H1 (cell line): ENCODE measurements around the gene ABCG1. TPM values are rescaled to one million over a fixed set of nuclear protein-coding genes. Genes with fewer than 3 reads are reported as not detected.

Source experiments
- CTCF ChIA-PET: fragments of 300-600 bp; sonication (Branson Sonifier 250); formaldehyde crosslinking; loops from one replicate; lab custom pipeline; 2021; ENCODE audit not compliant: partially characterized antibody; lab: Charles Lee
- POLR2A ChIA-PET: fragments of 300-600 bp; sonication (Branson Sonifier 250); formaldehyde crosslinking; loops from one replicate; lab custom pipeline; 2021; ENCODE audit warnings: inconsistent platforms; ENCODE audit not compliant: partially characterized antibody; lab: Charles Lee
- DNase-seq, 2 experiments: peaks; one replicate each; pipeline versions ENCODE4 v3.0.0 to v3.0.0-alpha.2; 2010 to 2022; ENCODE audit warnings: low spot score in 2 of 2, low read depth in 1 of 2, mixed read lengths in 1 of 2
- FAIRE-seq: peaks from 2 replicates; lab custom pipeline; 2011; peaks lifted over from hg19 to GRCh38; lab: Jason Lieb, UNC
- H2AFZ ChIP-seq: 2 replicates; pipeline ENCODE4 v1.8.1; 2012; ENCODE audit warnings: low read length, inconsistent platforms
- H2AK5ac ChIP-seq: 2 replicates; pipeline ENCODE4 v1.6.1; 2013; ENCODE audit warnings: low read depth, low read length
- H2BK120ac ChIP-seq: replicated peaks from 2 replicates; pipeline ENCODE3; 2013; ENCODE audit warnings: low read depth, low read length, inconsistent platforms
- H2BK12ac ChIP-seq: 2 replicates; pipeline ENCODE4 v1.6.1; 2013; ENCODE audit warnings: low read depth, low read length
- H2BK15ac ChIP-seq: 2 replicates; pipeline ENCODE4 v1.6.1; 2013; ENCODE audit warnings: low read length
- H2BK20ac ChIP-seq: 2 replicates; pipeline ENCODE4 v1.6.1; 2013; ENCODE audit warnings: low read length
- H2BK5ac ChIP-seq: 2 replicates; pipeline ENCODE4 v1.6.1; 2013; ENCODE audit warnings: low read depth, low read length
- H3K14ac ChIP-seq: 2 replicates; pipeline ENCODE4 v1.6.1; 2013; ENCODE audit warnings: inconsistent platforms; ENCODE audit not compliant: insufficient read length
- H3K18ac ChIP-seq: 2 replicates; pipeline ENCODE4 v1.6.1; 2013; ENCODE audit warnings: low read length; ENCODE audit errors: extremely low read depth
- H3K23ac ChIP-seq: 2 replicates; pipeline ENCODE4 v1.6.1; 2013; ENCODE audit warnings: inconsistent platforms; ENCODE audit not compliant: insufficient read length
- H3K23me2 ChIP-seq: 2 replicates; pipeline ENCODE4 v1.6.1; 2013; ENCODE audit warnings: low read depth, low read length
- H3K27ac ChIP-seq: 2 replicates; pipeline ENCODE4 v1.6.1; 2011; ENCODE audit warnings: low read depth, low read length, inconsistent platforms
- H3K27me3 ChIP-seq, 4 experiments: replicated peaks in 1 of 4; 1 replicate in 1 of 4; 2 replicates in 3 of 4; pipeline versions ENCODE4 v1.6.1 to v1.8.1; 2011 to 2013; ENCODE audit warnings: low read length in 3 of 4, mild to moderate bottlenecking in 3 of 4, inconsistent platforms in 2 of 4, mixed read lengths in 2 of 4, moderate library complexity in 1 of 4; ENCODE audit not compliant: control insufficient read depth in 3 of 4, insufficient read depth in 3 of 4; ENCODE audit errors: extremely low read depth in 1 of 4
- H3K36me3 ChIP-seq, 4 experiments: 2 replicates each; pipeline versions ENCODE4 v1.6.1 to v1.8.1; 2011 to 2013; ENCODE audit warnings: mild to moderate bottlenecking in 4 of 4, low read length in 3 of 4, moderate library complexity in 2 of 4, control low read depth in 1 of 4, inconsistent platforms in 1 of 4; ENCODE audit not compliant: insufficient read depth in 4 of 4, control insufficient read depth in 2 of 4
- H3K4ac ChIP-seq: replicated peaks from 2 replicates; pipeline ENCODE3; 2013; ENCODE audit warnings: low read length, low read depth, mixed read lengths, inconsistent platforms; ENCODE audit not compliant: insufficient read length
- H3K4me1 ChIP-seq, 4 experiments: replicated peaks in 1 of 4; 1 replicate in 1 of 4; 2 replicates in 3 of 4; pipeline versions ENCODE4 v1.6.1 to v1.8.1; 2011 to 2013; ENCODE audit warnings: low read length in 3 of 4, inconsistent platforms in 2 of 4, mixed read lengths in 1 of 4; ENCODE audit not compliant: insufficient read depth in 4 of 4, control insufficient read depth in 3 of 4
- H3K4me2 ChIP-seq, 2 experiments: 2 replicates each; pipeline versions ENCODE4 v1.6.1 to v1.8.1; 2011 to 2013; ENCODE audit warnings: low read depth in 2 of 2, low read length in 2 of 2, control low read depth in 1 of 2, inconsistent platforms in 1 of 2, mild to moderate bottlenecking in 1 of 2; ENCODE audit not compliant: insufficient read depth in 1 of 2
- H3K4me3 ChIP-seq, 4 experiments: fragments of 200-600, 300-600 bp in 1 of 4; sonication (generic), shearing (Covaris generic), sonication (Bioruptor Twin) in 1 of 4; 2 replicates each; pipeline versions ENCODE4 v1.5.1 to v1.8.1; 2011 to 2016; ENCODE audit warnings: low read length in 4 of 4, low read depth in 3 of 4, control low read depth in 2 of 4, inconsistent platforms in 2 of 4, mild to moderate bottlenecking in 2 of 4, mixed read lengths in 1 of 4, moderate library complexity in 1 of 4; ENCODE audit not compliant: insufficient read depth in 2 of 4; ENCODE audit errors: extremely low read depth in 1 of 4
- H3K56ac ChIP-seq: replicated peaks from 2 replicates; pipeline ENCODE3; 2013; ENCODE audit warnings: low read depth, mild to moderate bottlenecking, mixed read lengths, low read length, inconsistent platforms; ENCODE audit not compliant: insufficient read length
- H3K79me1 ChIP-seq: 2 replicates; pipeline ENCODE4 v1.6.1; 2013; ENCODE audit warnings: low read depth, low read length, control low read depth
- H3K79me2 ChIP-seq, 2 experiments: 2 replicates each; pipeline versions ENCODE4 v1.6.1 to v1.8.1; 2012 to 2013; ENCODE audit warnings: low read length in 2 of 2, mild to moderate bottlenecking in 2 of 2, inconsistent platforms in 1 of 2; ENCODE audit not compliant: insufficient read depth in 2 of 2, control insufficient read depth in 1 of 2
- H3K9ac ChIP-seq, 4 experiments: replicated peaks in 1 of 4; 1 replicate in 1 of 4; 2 replicates in 3 of 4; pipeline versions ENCODE4 v1.6.1 to v1.8.1; 2011 to 2013; ENCODE audit warnings: low read depth in 3 of 4, low read length in 3 of 4, control low read depth in 2 of 4, mild to moderate bottlenecking in 2 of 4, moderate library complexity in 2 of 4, inconsistent platforms in 1 of 4; ENCODE audit errors: extremely low read depth in 1 of 4
- H3K9me3 ChIP-seq, 2 experiments: 2 replicates each; pipeline versions ENCODE4 v1.6.1 to v1.8.1; 2012 to 2013; ENCODE audit warnings: mild to moderate bottlenecking in 2 of 2, moderate library complexity in 2 of 2, control low read depth in 1 of 2, inconsistent platforms in 1 of 2, low read depth in 1 of 2, low read length in 1 of 2, mixed read lengths in 1 of 2; ENCODE audit not compliant: insufficient read depth in 2 of 2
- H4K20me1 ChIP-seq, 2 experiments: replicated peaks in 1 of 2; 2 replicates each; pipeline versions ENCODE3 to v1.8.1; 2011 to 2013; ENCODE audit warnings: inconsistent platforms in 2 of 2, low read length in 2 of 2, mild to moderate bottlenecking in 1 of 2; ENCODE audit not compliant: insufficient read depth in 2 of 2, control insufficient read depth in 1 of 2
- H4K5ac ChIP-seq: 2 replicates; pipeline ENCODE4 v1.6.1; 2013; ENCODE audit warnings: low read length, low read depth, mixed read lengths, inconsistent platforms; ENCODE audit not compliant: insufficient read length
- H4K8ac ChIP-seq: 2 replicates; pipeline ENCODE4 v1.8.0; 2013; ENCODE audit warnings: mild to moderate bottlenecking, moderate library complexity, low read length, inconsistent platforms; ENCODE audit not compliant: insufficient read depth; ENCODE audit errors: extremely low read depth
- H4K91ac ChIP-seq: replicated peaks from 2 replicates; pipeline ENCODE3; 2013; ENCODE audit warnings: low read length, mixed read lengths, inconsistent platforms; ENCODE audit not compliant: insufficient read length
- BACH1 ChIP-seq: IDR thresholded peaks from 2 replicates; pipeline ENCODE4 v1.6.1; 2012; ENCODE audit warnings: low read length, improper control_type of control experiment
- JUN ChIP-seq: IDR thresholded peaks from 2 replicates; pipeline ENCODE4 v1.6.1; 2011; ENCODE audit warnings: low read depth, mild to moderate bottlenecking, improper control_type of control experiment, low read length
- JUND ChIP-seq: IDR thresholded peaks from 2 replicates; pipeline ENCODE4 v1.6.1; 2011; ENCODE audit warnings: mild to moderate bottlenecking, improper control_type of control experiment, low read length
- PHF8 ChIP-seq: fragments of 200-600 bp; sonication (generic); conservative IDR thresholded peaks from 2 replicates; pipeline ENCODE4 v1.7.1; 2012; ENCODE audit warnings: low read depth, mild to moderate bottlenecking, inconsistent platforms, low read length, moderate library complexity
- RFX5 ChIP-seq: IDR thresholded peaks from 2 replicates; pipeline ENCODE4 v1.6.1; 2011; ENCODE audit warnings: low read depth, low read length, improper control_type of control experiment, borderline replicate concordance
- WGBS, 2 experiments: shearing (Covaris generic) in 1 of 2; methylation state at CpG; one replicate each; pipeline versions ENCODE4 v1.1.6 to v1.1.7; 2013 to 2015; ENCODE audit warnings: low lambda C conversion rate in 2 of 2, mixed read lengths in 2 of 2, inconsistent platforms in 1 of 2, low coverage in 1 of 2, missing lambda C conversion rate in 1 of 2; ENCODE audit not compliant: insufficient replicate concordance in 2 of 2, insufficient coverage in 1 of 2, insufficient read length in 1 of 2; ENCODE audit errors: extremely low coverage in 1 of 2, missing lambda C conversion rate in 1 of 2; 5-methylcytosine and 5-hydroxymethylcytosine counted together
- polyA plus RNA-seq, 7 experiments: library from polyadenylated mRNA; depleted of rRNA in 3 of 7; stranded (reverse) in 5 of 7; unstranded in 2 of 7; fragments of >200 nt in 5 of 7; fragments of 200-250 nt in 2 of 7; gene quantifications; 1 replicate in 5 of 7; 2 replicates in 1 of 7; 4 replicates in 1 of 7; pipeline versions ENCODE4 v1.2.1 to v1.2.3, GENCODE V29; 2011 to 2013; ENCODE audit warnings: missing spikeins in 2 of 7, mixed read lengths in 2 of 7
- total RNA-seq: library from RNA; stranded (reverse); fragmentation: NEBNext Ultra II Directional; extraction: Animal tissue kit (Norgen Biotek cat#: 25700); gene quantifications from 2 replicates; pipeline ENCODE4 v1.2.1, GENCODE V29; 2021

ABCG1 gene
- total and polyA plus RNA-seq, 2 of the 8 experiments (the other 6 are each of a cell fraction or from before 2014, with no cell fraction given): 2.1 to 4.0 TPM

- Histone ChIP-seq H2BK15ac (no peak overlapping the region), H3K79me2 (no peaks in the 10 kb centered on the region), H3K79me1 (no peaks in the 10 kb centered on the region), H4K20me1 (no peaks in the 10 kb centered on the region), H3K27ac (no peak overlapping the region), H3K9ac (no peak overlapping the region), H3K23ac (no peak overlapping the region), H3K4me3 (no peak overlapping the region), H3K4ac (no peak overlapping the region), H4K8ac (peak overlapping the region; percentile 72; the same call in 1 of the 2 replicates), H2AFZ (no peak overlapping the region), H3K56ac (no peak overlapping the region), H4K91ac (peak overlapping the region; percentile 25), H3K27me3 (peaks cover 0 to 7% (median 3%) of the 10 kb centered on the region in 4 experiments; a peak in 2 of 7 replicates), H2BK120ac (no peak overlapping the region), H2AK5ac (no peak overlapping the region), H3K36me3 (no peaks in the 10 kb centered on the region), H2BK5ac (no peak overlapping the region; the same call in 1 of the 2 replicates), H3K18ac (no peak overlapping the region), H3K14ac (no peak overlapping the region), H3K4me2 (no peak overlapping the region), H2BK12ac (no peak overlapping the region), H2BK20ac (no peak overlapping the region; the same call in 1 of the 2 replicates), H3K23me2 (no peaks in the 10 kb centered on the region; the same call in 1 of the 2 replicates), H3K9me3 (no peaks in the 10 kb centered on the region), H4K5ac (no peak overlapping the region), H3K4me1 (peaks cover 4 to 20% (median 13%) of the 10 kb centered on the region in 4 experiments)
- no peak for TF ChIP-seq PHF8
- TF ChIP-seq JUND: no peak
- no peak for TF ChIP-seq RFX5
- TF ChIP-seq BACH1: no peak
- TF ChIP-seq JUN: no peak
- peak in 1 of 2 experiments; percentile 42 for DNase-seq
- CTCF ChIA-PET: interaction anchor here (0.9 to 14.3 kb wide), 11 partner anchors 11 to 127 kb away, joined by 3 to 137 read pairs (median 10); no protein-coding TSS in a partner anchor
- WGBS, 2 experiments: 87% methylated on average over 18 of the region's 21 CpGs; no CpG with 5 or more reads in 1 of the 2 experiments
- POLR2A ChIA-PET: no interaction called here
- no peak for FAIRE-seq
These were observed 93.1 kb downstream of the ABCG1 start for GRCh38 chr21:42311816-42312625.
